MV-4-11 (cell line): Measurements from ENCODE around the gene SGPP2.

ENCODE experiments used
- DNase-seq: peaks from one replicate; lab custom pipeline; 2025; lab: John Stamatoyannopoulos, UW

Gene SGPP2

GRCh38 chr2:222470802-222471468 is 46.6 kb downstream of the SGPP2 start:
- DNase-seq, result no peak

GRCh38 chr2:222477962-222478608 is 53.7 kb downstream of the SGPP2 start:
- no peak for DNase-seq

DNA sequence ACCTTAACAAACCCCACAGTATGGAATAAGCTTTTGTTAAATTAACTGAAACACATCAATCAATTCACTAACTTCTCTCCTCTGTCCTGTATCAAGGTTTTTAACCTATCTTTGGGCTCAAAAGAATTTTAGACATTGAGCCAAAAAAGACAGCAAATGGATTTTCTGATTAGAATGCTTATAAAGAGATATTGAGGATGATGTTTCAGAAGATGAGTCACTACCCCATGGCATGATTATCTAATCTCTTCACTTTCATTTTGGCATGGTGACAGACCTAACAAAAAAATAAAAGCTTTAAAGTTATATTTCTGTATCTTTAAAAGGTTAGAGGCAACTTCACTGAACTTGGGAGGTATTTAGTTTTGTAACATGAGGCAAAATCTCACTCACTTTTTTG is 55.5 kb downstream of the SGPP2 start:
- no peak for DNase-seq

DNA sequence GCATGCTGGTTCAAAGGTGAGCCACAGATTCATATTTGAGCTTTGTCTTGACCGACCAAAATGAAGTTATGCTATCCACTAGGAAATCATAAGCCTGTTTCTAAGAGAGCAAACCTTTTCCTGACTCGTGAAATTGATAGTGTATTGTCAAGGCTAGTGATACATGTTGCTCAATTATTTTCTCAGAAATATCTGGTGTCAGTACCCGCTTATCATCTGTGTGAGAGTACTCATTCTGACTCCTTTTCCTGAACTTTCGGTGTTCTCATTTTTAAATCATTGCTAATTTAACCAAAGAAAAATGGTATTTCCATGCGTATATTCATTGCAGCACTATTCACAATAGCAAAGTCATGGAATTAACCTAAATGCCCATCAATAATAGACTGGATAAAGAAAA is 56.2 kb downstream of the SGPP2 start:
- DNase-seq, result no peak

DNA sequence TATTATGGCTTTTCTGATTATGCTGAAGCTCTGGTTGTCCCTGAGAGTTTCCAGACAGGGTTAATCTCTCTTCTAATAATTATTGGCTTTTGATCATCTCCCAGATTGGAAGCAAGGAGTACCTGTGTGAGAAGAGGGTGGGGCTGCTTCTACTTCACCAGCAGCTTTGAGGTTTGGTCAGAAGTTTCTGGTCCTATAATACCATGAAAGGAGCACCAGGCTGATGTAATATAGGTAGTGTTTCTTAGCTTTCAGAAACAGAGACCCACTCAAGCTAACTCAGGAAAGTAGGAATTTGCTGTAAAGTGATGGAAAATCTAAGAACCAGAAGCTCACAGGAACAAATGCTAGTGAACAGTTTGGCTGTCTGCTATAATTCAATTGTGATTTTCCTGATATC is 57.6 kb downstream of the SGPP2 start:
- no peak for DNase-seq

DNA sequence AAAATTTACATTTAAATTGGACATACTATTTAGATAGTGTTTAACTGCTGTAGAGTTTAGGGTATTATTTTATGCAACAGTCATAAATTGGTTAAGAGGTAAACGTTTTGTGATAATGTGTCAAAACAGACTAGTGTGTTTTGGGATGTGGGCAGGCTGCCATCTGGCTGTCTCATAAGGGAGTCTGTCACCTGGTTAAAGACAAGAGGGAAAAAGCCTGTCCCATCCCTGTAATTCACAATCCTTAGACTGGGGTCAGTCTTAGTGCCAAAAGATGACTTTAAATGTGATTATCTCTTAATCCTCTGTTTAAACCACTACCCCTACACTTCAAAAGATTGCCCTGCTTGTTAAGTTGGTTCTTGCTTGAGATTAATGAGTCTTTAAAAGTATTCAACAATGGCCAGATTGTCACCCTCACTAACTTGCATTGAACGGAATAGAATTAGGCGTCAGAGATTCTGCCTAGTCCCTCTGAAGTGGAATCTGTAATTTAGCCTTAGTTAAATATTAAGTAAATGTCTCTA is 59.2 kb downstream of the SGPP2 start:
- DNase-seq, result no peak

- DNase-seq, result no peak
Measured at GRCh38 chr2:222485367-222486211, 61.2 kb downstream of the SGPP2 start.

- DNase-seq, result no peak
Measured at GRCh38 chr2:222490131-222490530, 65.8 kb downstream of the SGPP2 start.

- no peak for DNase-seq
Measured at GRCh38 chr2:222492683-222493082, 68.3 kb downstream of the SGPP2 start.

GRCh38 chr2:222494104-222494739 is 69.9 kb downstream of the SGPP2 start:
- no peak for DNase-seq

DNA sequence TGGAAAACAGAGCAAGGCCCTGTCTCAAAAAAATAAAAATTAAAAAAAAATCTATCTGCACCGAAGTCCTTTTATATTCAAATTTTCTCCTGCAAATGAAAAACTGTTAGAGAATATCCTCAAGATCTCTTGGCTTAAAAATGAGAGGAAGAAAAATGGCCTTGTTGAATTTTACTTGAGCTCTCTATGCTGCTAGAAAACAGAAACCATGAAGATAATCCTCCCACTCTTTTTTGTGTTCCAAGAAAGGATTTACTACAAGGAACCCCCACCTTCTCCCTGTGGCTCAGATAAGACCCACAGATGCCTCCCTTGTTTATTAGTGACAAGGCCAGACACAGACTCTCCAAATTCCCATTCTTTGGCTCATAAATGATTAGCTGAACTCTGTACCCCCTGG is 71.0 kb downstream of the SGPP2 start:
- no peak for DNase-seq

DNA sequence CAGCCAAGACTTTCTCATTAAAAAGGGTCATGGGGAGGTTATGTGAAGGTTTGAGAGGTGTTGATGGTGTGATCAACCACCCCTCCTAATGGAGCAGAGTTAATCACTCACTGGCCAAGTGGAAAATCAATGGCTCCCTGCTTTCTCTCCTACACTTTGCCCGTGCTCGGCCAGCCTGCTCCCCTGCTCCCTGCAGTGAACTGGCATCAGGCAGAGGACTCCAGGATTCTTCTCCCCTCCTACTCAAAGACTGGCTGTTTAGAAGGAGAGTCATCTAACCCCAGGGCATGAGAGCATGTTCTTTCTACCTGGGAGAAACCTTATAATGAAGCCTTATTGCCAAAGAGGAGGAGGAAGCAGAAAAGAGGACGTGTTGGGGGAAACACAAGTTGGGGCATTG is 74.9 kb downstream of the SGPP2 start:
- DNase-seq, result no peak

- DNase-seq, result no peak
Measured at GRCh38 chr2:222504191-222504590, 79.8 kb downstream of the SGPP2 start.

GRCh38 chr2:222504719-222505118 is 80.4 kb downstream of the SGPP2 start:
- peak; percentile 50 for DNase-seq

DNA sequence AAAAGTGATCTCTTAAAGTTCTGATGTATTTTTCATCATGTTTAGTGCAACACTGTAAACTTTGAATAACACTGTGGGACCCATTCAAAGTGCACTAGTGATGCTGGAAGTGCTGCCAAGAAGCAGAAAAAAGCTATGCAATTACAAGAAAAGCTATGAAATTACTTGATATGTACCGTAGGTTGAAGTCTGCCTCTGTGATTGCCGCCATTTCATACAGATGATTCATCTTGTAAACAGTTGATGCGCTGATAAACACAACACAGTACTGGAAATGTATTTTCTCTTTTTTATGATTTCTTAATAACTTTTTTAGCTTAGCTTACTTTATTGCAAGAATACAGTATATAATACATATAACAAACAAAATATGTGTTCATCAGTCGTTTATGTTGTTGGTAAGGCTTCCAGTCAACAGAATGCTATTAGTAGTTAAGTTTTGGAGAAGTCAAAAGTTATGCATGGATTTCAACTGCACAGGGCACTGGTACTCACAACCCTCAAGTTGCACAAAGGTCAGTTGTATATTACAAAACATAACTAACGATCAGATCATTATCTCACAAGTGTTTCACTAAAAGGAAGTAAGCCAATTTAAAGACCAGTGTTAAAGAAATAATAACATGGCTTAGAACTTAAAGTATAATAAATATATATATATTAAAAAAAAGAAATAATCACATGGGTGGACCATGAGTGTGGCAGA is 82.0 kb downstream of the SGPP2 start:
- no peak for DNase-seq

GRCh38 chr2:222514901-222515300 is 90.6 kb downstream of the SGPP2 start:
- DNase-seq, result no peak

DNA sequence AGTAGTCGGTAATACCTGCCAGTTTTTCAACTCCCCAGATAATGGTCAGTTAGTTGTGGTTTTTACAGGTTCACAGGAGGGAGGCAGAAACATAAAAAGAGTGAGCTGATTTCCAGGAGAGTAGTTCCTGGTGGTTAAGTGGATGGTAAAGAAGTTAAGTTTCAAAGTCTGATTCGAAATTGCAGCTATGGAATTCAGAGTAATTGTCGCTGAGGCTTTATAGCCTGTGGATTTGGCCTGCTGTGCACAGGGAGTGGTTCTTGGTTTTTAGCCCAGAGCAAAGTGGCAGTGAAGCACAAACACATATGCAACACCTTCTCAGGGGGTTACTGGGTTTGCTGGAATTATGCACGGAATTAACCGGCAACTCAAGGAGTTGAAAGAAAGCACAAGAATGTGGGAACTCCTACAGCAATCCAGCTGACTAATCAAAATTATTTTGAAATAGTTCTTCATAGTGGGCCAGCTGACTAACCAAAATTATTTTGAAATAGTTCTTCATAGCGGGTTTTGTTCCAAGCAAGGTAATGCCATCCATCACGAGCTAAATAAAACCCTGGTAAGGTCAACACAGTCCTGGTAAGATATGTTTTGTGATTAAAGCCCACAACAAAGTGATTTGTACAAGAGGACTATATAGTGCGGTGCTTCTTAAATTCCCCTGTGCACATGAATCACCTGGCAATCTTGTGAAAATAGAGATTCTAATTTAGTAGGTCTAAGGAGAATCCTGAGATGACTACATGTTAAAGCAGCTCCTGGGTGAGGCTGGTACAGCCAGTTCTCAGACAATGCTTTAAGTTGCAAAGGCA is 94.4 kb downstream of the SGPP2 start:
- no peak for DNase-seq

DNA sequence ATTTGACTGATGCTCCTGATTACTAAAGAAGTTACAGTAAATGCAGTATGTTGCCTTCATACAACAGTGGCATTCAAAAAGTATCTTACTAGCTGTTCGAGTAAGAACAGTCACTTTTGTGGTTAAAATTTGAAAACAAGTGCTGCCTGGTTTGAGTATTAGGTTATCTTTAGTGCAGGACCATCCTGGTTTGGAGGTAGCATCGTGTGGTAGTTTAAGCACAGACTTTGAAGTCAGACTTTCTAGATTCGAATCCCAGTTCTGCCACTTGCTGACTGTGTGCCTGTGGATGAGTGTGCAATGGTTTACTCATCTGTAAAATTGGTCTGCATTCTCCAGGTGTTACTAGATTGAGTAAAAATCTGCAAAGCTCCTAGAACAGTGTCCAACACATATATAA is 96.8 kb downstream of the SGPP2 start:
- no peak for DNase-seq

DNA sequence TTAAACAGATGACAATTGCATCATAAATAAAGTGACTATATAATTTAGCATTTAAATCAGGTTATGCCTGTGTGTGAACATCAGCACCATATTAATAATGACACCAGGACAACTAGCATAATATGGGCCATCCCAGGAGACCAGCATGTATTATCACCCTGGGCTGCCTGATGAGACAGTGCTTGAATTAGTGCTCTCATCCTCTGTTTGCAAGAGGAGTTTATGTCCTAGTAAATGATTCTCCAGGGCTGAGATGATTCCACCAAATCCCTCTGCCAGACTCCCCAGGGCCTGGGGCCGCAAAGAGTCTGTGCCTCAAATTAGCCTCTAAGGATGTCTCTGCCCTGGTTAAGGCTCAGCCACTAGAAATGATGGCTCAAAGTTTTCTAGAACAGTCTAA is 97.7 kb downstream of the SGPP2 start:
- DNase-seq, result no peak

DNA sequence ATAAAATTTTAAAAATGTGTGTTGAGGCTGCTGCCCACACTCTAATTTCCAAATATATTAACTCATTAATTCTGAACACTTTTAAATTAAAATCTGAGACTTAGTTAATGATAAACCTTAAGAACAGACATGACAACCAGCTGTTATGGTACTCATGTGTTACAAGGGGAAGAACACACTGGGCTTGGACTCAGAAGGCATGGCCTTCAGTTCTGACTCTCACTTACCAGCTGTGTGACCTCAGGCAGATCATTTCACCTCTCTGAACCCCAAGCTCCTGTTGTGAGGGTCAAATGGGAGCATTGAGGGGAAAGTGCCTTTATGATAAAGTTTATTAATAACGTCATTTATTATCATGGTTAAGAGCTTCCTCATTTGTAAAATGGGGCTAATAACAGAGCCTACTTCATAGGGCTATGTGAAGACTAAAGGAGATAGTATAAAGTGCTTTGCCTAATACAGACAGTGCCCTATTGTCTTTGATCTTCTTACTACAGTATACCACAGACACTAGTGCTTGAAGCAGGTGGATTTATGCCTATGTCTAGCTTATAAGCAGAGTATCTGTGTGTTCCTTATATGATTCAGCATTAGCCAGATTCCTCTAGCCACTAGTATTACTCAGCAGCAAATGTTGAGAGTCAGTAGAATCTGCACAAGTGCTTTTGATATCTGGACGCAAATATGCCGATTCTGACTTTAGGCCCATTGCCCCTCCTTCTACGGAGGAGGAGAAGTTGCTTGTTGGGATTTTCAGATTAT is 99.6 kb downstream of the SGPP2 start:
- no peak for DNase-seq
